HL-60 (cell line): ENCODE data around the gene WDFY2.

Experiments
- DNase-seq, 2 experiments: peaks; one replicate each; pipeline ENCODE4 v3.0.0-alpha.2; 2010 to 2020; ENCODE audit warnings: low read depth in 1 of 2, low spot score in 1 of 2
- H3K27ac ChIP-seq: fragments of 250-450 bp; sonication (Bioruptor Pico); replicated peaks from 2 replicates; pipeline ENCODE4 v1.5.1; 2020; ENCODE audit warnings: mild to moderate bottlenecking, moderate library complexity
- H3K27me3 ChIP-seq: fragments of 250-450 bp; sonication (Bioruptor Pico); 2 replicates; pipeline ENCODE4 v1.5.1; 2021; ENCODE audit warnings: mild to moderate bottlenecking, moderate library complexity; ENCODE audit not compliant: insufficient read depth, poor library complexity, severe bottlenecking
- H3K4me3 ChIP-seq: replicated peaks from 2 replicates; pipeline ENCODE4 v1.5.1; 2011; ENCODE audit warnings: mild to moderate bottlenecking, control low read depth, low read length; ENCODE audit not compliant: insufficient read depth
- GABPA ChIP-seq: IDR thresholded peaks from 2 replicates; pipeline ENCODE4 v1.6.1; 2012; ENCODE audit warnings: low read depth
- POLR2AphosphoS5 ChIP-seq: IDR thresholded peaks from 2 replicates; pipeline ENCODE4 v1.6.1; 2012; ENCODE audit warnings: low read depth
- SPI1 ChIP-seq: IDR thresholded peaks from 2 replicates; pipeline ENCODE4 v1.6.1; 2012; ENCODE audit warnings: low read depth, mild to moderate bottlenecking, borderline replicate concordance
- TF ChIP-seq, protein P1 (sequence below): IDR thresholded peaks from one replicate; pipeline ENCODE4 v1.5.1; 2011; ENCODE audit warnings: low read length, control low read depth, inconsistent platforms; ENCODE audit not compliant: insufficient read depth
- TF ChIP-seq, protein P2 (sequence below): IDR thresholded peaks from 2 replicates; pipeline ENCODE4 v1.6.1; 2012; ENCODE audit warnings: low read depth; ENCODE audit not compliant: insufficient replicate concordance

Gene WDFY2

DNA sequence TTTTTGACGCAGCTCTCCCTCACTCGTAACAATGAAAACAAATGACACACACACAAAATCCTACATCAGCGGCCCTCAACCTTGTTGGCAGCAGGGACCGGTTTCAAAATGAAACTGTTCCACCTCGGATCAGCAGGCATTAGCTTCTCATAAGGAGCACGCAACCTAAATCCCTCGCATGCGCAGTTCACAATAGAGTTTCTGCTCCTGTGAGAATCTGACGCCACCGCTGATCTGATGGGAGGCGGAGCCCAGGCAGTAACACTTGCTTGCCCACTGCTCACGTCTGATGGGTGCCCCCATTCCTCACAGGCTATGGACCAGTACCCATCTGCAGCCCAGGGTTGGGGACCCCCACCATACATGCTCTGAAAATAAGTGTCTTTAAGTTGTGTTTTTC lies 176.3 kb downstream of the WDFY2 start:
- Histone ChIP-seq H3K4me3 (no peak overlapping the region), H3K27me3 (no peaks in the 10 kb centered on the region), H3K27ac (no peak overlapping the region)
- TF ChIP-seq POLR2AphosphoS5, result no peak
- TF ChIP-seq GABPA, result no peak
- TF ChIP-seq, protein P1, sequence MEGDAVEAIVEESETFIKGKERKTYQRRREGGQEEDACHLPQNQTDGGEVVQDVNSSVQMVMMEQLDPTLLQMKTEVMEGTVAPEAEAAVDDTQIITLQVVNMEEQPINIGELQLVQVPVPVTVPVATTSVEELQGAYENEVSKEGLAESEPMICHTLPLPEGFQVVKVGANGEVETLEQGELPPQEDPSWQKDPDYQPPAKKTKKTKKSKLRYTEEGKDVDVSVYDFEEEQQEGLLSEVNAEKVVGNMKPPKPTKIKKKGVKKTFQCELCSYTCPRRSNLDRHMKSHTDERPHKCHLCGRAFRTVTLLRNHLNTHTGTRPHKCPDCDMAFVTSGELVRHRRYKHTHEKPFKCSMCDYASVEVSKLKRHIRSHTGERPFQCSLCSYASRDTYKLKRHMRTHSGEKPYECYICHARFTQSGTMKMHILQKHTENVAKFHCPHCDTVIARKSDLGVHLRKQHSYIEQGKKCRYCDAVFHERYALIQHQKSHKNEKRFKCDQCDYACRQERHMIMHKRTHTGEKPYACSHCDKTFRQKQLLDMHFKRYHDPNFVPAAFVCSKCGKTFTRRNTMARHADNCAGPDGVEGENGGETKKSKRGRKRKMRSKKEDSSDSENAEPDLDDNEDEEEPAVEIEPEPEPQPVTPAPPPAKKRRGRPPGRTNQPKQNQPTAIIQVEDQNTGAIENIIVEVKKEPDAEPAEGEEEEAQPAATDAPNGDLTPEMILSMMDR, result no peak
- TF ChIP-seq, protein P2, sequence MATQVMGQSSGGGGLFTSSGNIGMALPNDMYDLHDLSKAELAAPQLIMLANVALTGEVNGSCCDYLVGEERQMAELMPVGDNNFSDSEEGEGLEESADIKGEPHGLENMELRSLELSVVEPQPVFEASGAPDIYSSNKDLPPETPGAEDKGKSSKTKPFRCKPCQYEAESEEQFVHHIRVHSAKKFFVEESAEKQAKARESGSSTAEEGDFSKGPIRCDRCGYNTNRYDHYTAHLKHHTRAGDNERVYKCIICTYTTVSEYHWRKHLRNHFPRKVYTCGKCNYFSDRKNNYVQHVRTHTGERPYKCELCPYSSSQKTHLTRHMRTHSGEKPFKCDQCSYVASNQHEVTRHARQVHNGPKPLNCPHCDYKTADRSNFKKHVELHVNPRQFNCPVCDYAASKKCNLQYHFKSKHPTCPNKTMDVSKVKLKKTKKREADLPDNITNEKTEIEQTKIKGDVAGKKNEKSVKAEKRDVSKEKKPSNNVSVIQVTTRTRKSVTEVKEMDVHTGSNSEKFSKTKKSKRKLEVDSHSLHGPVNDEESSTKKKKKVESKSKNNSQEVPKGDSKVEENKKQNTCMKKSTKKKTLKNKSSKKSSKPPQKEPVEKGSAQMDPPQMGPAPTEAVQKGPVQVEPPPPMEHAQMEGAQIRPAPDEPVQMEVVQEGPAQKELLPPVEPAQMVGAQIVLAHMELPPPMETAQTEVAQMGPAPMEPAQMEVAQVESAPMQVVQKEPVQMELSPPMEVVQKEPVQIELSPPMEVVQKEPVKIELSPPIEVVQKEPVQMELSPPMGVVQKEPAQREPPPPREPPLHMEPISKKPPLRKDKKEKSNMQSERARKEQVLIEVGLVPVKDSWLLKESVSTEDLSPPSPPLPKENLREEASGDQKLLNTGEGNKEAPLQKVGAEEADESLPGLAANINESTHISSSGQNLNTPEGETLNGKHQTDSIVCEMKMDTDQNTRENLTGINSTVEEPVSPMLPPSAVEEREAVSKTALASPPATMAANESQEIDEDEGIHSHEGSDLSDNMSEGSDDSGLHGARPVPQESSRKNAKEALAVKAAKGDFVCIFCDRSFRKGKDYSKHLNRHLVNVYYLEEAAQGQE, result no peak
- no peak for TF ChIP-seq SPI1
- no peak for DNase-seq

DNA sequence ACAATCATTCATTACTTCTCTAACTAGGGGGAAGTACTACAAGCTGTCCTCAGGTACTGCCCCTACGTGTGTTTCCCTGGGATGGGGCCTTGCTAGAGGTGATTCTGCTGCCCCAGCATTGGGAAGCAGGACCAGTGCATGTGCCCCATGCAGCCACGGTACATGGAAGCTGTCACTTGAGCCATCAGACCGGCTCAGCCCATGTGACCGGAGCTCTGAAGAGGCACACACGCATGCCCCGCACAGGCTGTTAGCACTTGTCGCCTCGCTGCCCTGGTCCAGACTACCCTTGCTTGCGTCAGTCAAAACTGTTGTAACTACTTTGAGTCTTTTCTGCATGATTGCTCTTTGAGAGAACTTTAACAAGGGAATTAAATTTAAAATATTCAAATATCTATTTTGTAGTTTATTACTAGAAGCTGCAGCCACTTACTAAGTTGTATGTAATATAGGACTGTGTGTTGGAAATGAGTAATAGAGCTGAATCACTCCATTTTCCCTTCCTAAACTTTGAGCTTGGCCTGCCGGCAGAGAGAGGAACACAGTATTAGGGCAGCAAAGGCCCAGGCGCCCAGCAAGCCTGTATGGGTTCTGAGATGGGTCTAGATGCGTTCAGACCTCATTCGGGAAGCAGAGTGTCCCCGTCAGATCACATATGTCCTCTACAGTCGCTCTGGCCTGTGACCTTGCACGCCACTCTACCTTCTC lies 177.5 kb downstream of the WDFY2 start:
- TF ChIP-seq GABPA (no peak), POLR2AphosphoS5 (no peak), SPI1 (no peak)
- TF ChIP-seq, protein P2, result no peak
- TF ChIP-seq, protein P1, result no peak
- no peak for DNase-seq
- H3K27ac ChIP-seq, result no peak overlapping the region
- no peaks in the 10 kb centered on the region for H3K27me3 ChIP-seq
- no peak overlapping the region for H3K4me3 ChIP-seq

DNA sequence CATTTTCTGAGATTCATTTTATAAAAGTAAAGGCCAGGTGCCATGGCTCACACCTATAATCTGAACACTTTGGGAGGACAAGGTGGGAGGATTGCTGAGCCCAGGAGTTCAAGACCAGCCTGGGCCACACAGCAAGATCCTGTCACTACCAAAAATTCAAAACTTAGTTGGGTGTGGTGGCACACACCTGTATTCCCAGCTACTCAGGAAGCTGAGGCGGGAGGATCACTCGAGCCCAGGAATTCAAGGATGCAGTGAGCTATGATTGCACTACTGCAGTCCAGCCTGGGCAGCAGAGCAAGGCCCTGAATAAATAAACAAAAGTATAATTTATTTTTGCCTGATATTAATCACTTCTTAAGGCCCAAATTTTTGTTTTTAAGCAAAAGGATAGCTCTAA lies 179.2 kb downstream of the WDFY2 start:
- no peak overlapping the region for H3K27ac ChIP-seq
- no peak overlapping the region for H3K4me3 ChIP-seq
- no peak for TF ChIP-seq POLR2AphosphoS5
- TF ChIP-seq, protein P2, result no peak
- no peak for TF ChIP-seq SPI1
- TF ChIP-seq, protein P1, result no peak
- TF ChIP-seq GABPA, result no peak
- DNase-seq, result no peak
- H3K27me3 ChIP-seq, result no peaks in the 10 kb centered on the region
